ENCODE measurements around the gene ILKAP.

DNA sequence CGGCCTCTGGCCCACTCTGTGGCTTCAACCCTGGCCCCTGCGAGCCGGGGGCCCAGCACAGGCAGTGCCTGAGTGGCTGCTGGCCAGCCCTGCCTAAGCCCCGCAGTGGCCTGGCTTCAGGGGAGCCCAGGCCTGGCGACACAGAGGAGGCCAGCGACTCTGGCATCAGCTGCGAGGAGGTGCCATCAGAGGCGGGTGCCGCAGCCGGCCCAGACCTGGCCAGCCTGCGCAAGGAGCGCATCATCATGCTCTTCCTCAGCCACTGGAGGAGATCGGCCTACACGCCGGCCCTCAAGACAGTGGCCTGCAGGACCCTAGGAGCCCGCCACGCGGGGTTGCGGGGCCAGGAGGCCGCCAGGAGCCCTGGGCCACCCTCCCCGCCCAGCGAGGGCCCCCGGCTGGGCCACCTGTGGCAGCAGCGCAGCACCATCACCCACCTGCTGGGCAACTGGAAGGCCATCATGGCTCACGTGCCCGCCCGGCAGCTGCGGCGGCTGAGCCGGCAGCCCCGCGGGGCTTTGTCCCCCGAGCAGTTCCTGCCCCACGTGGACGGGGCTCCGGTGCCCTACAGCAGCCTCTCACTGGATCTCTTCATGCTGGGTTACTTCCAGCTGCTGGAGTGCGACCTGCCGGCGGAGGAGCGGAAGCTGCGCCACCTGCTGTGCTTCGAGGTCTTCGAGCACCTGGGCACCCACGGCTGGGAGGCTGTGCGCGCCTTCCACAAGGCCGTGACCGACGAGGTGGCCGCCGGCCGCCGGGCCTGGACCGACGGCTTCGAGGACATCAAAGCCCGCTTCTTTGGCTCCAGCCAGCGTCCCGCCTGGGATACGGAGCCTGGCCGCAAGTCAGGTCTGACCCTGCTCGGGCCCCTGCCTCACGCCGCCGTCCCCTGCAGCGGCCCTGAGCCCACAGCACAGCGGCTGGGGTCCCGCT lies 72.5 kb downstream of the ILKAP start:
- TF ChIP-seq, protein P1, sequence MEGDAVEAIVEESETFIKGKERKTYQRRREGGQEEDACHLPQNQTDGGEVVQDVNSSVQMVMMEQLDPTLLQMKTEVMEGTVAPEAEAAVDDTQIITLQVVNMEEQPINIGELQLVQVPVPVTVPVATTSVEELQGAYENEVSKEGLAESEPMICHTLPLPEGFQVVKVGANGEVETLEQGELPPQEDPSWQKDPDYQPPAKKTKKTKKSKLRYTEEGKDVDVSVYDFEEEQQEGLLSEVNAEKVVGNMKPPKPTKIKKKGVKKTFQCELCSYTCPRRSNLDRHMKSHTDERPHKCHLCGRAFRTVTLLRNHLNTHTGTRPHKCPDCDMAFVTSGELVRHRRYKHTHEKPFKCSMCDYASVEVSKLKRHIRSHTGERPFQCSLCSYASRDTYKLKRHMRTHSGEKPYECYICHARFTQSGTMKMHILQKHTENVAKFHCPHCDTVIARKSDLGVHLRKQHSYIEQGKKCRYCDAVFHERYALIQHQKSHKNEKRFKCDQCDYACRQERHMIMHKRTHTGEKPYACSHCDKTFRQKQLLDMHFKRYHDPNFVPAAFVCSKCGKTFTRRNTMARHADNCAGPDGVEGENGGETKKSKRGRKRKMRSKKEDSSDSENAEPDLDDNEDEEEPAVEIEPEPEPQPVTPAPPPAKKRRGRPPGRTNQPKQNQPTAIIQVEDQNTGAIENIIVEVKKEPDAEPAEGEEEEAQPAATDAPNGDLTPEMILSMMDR (IDR thresholded peaks at IDR 0.05), result no peak
- no peak for TF ChIP-seq POLR2A (IDR thresholded peaks at IDR 0.05; ENCODE audit: low read length)
- TF ChIP-seq, protein P2, sequence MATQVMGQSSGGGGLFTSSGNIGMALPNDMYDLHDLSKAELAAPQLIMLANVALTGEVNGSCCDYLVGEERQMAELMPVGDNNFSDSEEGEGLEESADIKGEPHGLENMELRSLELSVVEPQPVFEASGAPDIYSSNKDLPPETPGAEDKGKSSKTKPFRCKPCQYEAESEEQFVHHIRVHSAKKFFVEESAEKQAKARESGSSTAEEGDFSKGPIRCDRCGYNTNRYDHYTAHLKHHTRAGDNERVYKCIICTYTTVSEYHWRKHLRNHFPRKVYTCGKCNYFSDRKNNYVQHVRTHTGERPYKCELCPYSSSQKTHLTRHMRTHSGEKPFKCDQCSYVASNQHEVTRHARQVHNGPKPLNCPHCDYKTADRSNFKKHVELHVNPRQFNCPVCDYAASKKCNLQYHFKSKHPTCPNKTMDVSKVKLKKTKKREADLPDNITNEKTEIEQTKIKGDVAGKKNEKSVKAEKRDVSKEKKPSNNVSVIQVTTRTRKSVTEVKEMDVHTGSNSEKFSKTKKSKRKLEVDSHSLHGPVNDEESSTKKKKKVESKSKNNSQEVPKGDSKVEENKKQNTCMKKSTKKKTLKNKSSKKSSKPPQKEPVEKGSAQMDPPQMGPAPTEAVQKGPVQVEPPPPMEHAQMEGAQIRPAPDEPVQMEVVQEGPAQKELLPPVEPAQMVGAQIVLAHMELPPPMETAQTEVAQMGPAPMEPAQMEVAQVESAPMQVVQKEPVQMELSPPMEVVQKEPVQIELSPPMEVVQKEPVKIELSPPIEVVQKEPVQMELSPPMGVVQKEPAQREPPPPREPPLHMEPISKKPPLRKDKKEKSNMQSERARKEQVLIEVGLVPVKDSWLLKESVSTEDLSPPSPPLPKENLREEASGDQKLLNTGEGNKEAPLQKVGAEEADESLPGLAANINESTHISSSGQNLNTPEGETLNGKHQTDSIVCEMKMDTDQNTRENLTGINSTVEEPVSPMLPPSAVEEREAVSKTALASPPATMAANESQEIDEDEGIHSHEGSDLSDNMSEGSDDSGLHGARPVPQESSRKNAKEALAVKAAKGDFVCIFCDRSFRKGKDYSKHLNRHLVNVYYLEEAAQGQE (IDR thresholded peaks at IDR 0.05), result no peak
- no peak for TF ChIP-seq TP53 (CRISPR knock-in tag; IDR thresholded peaks at IDR 0.05)
- TF ChIP-seq EP300 (IDR thresholded peaks at IDR 0.05), result no peak
- TF ChIP-seq HDAC2 (IDR thresholded peaks at IDR 0.05), result no peak
- TF ChIP-seq, protein P3, sequence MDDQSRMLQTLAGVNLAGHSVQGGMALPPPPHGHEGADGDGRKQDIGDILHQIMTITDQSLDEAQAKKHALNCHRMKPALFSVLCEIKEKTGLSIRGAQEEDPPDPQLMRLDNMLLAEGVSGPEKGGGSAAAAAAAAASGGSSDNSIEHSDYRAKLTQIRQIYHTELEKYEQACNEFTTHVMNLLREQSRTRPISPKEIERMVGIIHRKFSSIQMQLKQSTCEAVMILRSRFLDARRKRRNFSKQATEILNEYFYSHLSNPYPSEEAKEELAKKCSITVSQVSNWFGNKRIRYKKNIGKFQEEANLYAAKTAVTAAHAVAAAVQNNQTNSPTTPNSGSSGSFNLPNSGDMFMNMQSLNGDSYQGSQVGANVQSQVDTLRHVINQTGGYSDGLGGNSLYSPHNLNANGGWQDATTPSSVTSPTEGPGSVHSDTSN (IDR thresholded peaks at IDR 0.05), result no peak
- TF ChIP-seq, protein P4, sequence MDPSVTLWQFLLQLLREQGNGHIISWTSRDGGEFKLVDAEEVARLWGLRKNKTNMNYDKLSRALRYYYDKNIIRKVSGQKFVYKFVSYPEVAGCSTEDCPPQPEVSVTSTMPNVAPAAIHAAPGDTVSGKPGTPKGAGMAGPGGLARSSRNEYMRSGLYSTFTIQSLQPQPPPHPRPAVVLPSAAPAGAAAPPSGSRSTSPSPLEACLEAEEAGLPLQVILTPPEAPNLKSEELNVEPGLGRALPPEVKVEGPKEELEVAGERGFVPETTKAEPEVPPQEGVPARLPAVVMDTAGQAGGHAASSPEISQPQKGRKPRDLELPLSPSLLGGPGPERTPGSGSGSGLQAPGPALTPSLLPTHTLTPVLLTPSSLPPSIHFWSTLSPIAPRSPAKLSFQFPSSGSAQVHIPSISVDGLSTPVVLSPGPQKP (IDR thresholded peaks at IDR 0.05; ENCODE audit: low read depth, low read length), result no peak
- no peak for TF ChIP-seq CEBPB (IDR thresholded peaks at IDR 0.05)
- TF ChIP-seq ZSCAN20 (CRISPR knock-in tag; IDR thresholded peaks at IDR 0.05), result no peak
- TF ChIP-seq RCOR1 (IDR thresholded peaks at IDR 0.05; ENCODE audit: low read depth, low read length), result no peak
- TF ChIP-seq SMC3 (IDR thresholded peaks at IDR 0.05), result no peak
- TF ChIP-seq JUN (IDR thresholded peaks at IDR 0.05), result no peak
- no peak for TF ChIP-seq ESRRA (IDR thresholded peaks at IDR 0.05; ENCODE audit: borderline replicate concordance, low read length)
